GM12878 (cell line): ENCODE data around the gene EPHB1. TPM values are rescaled to one million over a fixed set of nuclear protein-coding genes. Genes with fewer than 3 reads are reported as not detected.

ENCODE experiments used
- ATAC-seq: fragments of 200-7000 bp; cut with Tn5 transposase; 3 replicates; pipeline ENCODE4 v1.9.1; 2020; ENCODE audit warnings: mild to moderate bottlenecking, moderate library complexity
- BruUV-seq: library from RNA; stranded (reverse); fragments of 400-500 nt; replicated peaks from 2 replicates; lab custom pipeline; 2021; lab: Mats Ljungman, UMichigan
- CTCF ChIA-PET: fragments of 300-600 bp; sonication (Branson Sonifier 250); formaldehyde crosslinking; extraction: SDS; loops from one replicate; lab custom pipeline; 2021; ENCODE audit warnings: inconsistent platforms; lab: Yijun Ruan, JAX
- POLR2A ChIA-PET: fragments of 350-600 bp; formaldehyde crosslinking; extraction: SDS; loops from one replicate; lab custom pipeline; 2021; ENCODE audit warnings: inconsistent platforms; lab: Charles Lee
- RAD21 ChIA-PET: fragments of 300-600 bp; sonication (Branson Sonifier 250); formaldehyde crosslinking; loops from one replicate; lab custom pipeline; 2023; ENCODE audit warnings: antibody characterized with exemption; ENCODE audit not compliant: unreplicated experiment; lab: Charles Lee
- SMC1A ChIA-PET: fragments of 300-600 bp; sonication (Branson Sonifier 250); formaldehyde crosslinking; loops from one replicate; lab custom pipeline; 2023; ENCODE audit not compliant: unreplicated experiment, uncharacterized antibody; lab: Charles Lee
- DNase-seq: peaks from one replicate; pipeline ENCODE4 v3.0.0-alpha.2; 2011; ENCODE audit warnings: low read depth, low spot score
- FAIRE-seq: peaks from 3 replicates; lab custom pipeline; 2011; peaks lifted over from hg19 to GRCh38; lab: Jason Lieb, UNC
- H2AFZ ChIP-seq: 2 replicates; pipeline ENCODE4 v1.6.0; 2011; ENCODE audit warnings: low read depth, low read length, control low read depth; ENCODE audit not compliant: control insufficient read depth
- H3K27ac ChIP-seq: 2 replicates; pipeline ENCODE4 v1.5.1; 2011; ENCODE audit warnings: control low read depth; ENCODE audit not compliant: control insufficient read depth, insufficient read depth
- H3K27me3 ChIP-seq, 2 experiments: replicated peaks in 1 of 2; 2 replicates each; pipeline versions ENCODE4 v1.6.0 to v1.6.1; 2011; ENCODE audit warnings: low read length in 1 of 2; ENCODE audit not compliant: control insufficient read depth in 2 of 2, insufficient read depth in 2 of 2
- H3K36me3 ChIP-seq, 2 experiments: 2 replicates each; pipeline ENCODE4 v1.5.1; 2011; ENCODE audit warnings: low read length in 1 of 2; ENCODE audit not compliant: control insufficient read depth in 2 of 2, insufficient read depth in 2 of 2
- H3K4me1 ChIP-seq: 2 replicates; pipeline ENCODE4 v1.6.1; 2011; ENCODE audit warnings: mild to moderate bottlenecking, low read length, moderate library complexity, mixed read lengths; ENCODE audit not compliant: control insufficient read depth, insufficient read depth
- H3K4me2 ChIP-seq: 2 replicates; pipeline ENCODE4 v1.6.0; 2011; ENCODE audit warnings: control low read depth; ENCODE audit not compliant: control insufficient read depth, insufficient read depth
- H3K4me3 ChIP-seq: fragments of 200-600 bp; sonication (generic); 2 replicates; pipeline ENCODE4 v1.5.1; 2016
- H3K79me2 ChIP-seq: 2 replicates; pipeline ENCODE4 v1.6.0; 2011; ENCODE audit warnings: low read length; ENCODE audit not compliant: control insufficient read depth, insufficient read depth
- H3K9ac ChIP-seq: 2 replicates; pipeline ENCODE4 v1.8.0; 2011; ENCODE audit warnings: low read length, control low read depth, mixed read lengths; ENCODE audit not compliant: control insufficient read depth, insufficient read depth
- H3K9me3 ChIP-seq: replicated peaks from 3 replicates; pipeline ENCODE4 v1.5.1; 2011; ENCODE audit warnings: mild to moderate bottlenecking, low read length; ENCODE audit not compliant: control insufficient read depth, insufficient read depth
- H4K20me1 ChIP-seq: 2 replicates; pipeline ENCODE4 v1.6.0; 2011; ENCODE audit not compliant: control insufficient read depth, insufficient read depth
- IRF4 ChIP-seq: IDR thresholded peaks from 2 replicates; pipeline ENCODE4 v1.6.1; 2011; ENCODE audit warnings: low read depth, low read length
- JUND ChIP-seq: IDR thresholded peaks from 2 replicates; pipeline ENCODE4 v1.6.1; 2012; ENCODE audit warnings: low read depth, mild to moderate bottlenecking, low read length, improper control_type of control experiment, moderate library complexity
- MEF2A ChIP-seq: IDR thresholded peaks from 2 replicates; pipeline ENCODE4 v1.6.1; 2011; ENCODE audit warnings: low read depth, mild to moderate bottlenecking, low read length, moderate library complexity; ENCODE audit not compliant: insufficient read depth
- RAD21 ChIP-seq: IDR thresholded peaks from 2 replicates; pipeline ENCODE4 v1.6.1; 2011; ENCODE audit warnings: mild to moderate bottlenecking, low read depth, low read length, moderate library complexity; ENCODE audit not compliant: insufficient read depth
- RCOR1 ChIP-seq: conservative IDR thresholded peaks from 2 replicates; pipeline ENCODE4 v1.6.1; 2012; ENCODE audit warnings: low read depth, low read length, improper control_type of control experiment
- SIX5 ChIP-seq: IDR thresholded peaks from 2 replicates; pipeline ENCODE4 v1.6.1; 2011; ENCODE audit warnings: mild to moderate bottlenecking, low read depth, low read length, moderate library complexity; ENCODE audit not compliant: severe bottlenecking
- SMARCA5 ChIP-seq: fragments of 450-650 bp; IDR thresholded peaks from 2 replicates; pipeline ENCODE4 v1.6.1; 2017; ENCODE audit warnings: mild to moderate bottlenecking
- TCF12 ChIP-seq: IDR thresholded peaks from 2 replicates; pipeline ENCODE4 v1.6.1; 2011; ENCODE audit warnings: low read depth, mild to moderate bottlenecking, low read length
- TCF3 ChIP-seq: IDR thresholded peaks from 2 replicates; pipeline ENCODE4 v1.6.1; 2012; ENCODE audit warnings: low read depth, mild to moderate bottlenecking, low read length, borderline replicate concordance; ENCODE audit not compliant: insufficient read depth
- ZNF217 ChIP-seq: fragments of 450-650 bp; IDR thresholded peaks from 2 replicates; pipeline ENCODE4 v1.6.1; 2017; ENCODE audit warnings: antibody characterized with exemption, mild to moderate bottlenecking
- WGBS: methylation state at CpG from one replicate; pipeline ENCODE4 v1.1.6; 2016; ENCODE audit warnings: low lambda C conversion rate; ENCODE audit not compliant: insufficient replicate concordance, insufficient coverage; ENCODE audit errors: missing lambda C conversion rate; 5-methylcytosine and 5-hydroxymethylcytosine counted together
- in situ Hi-C: fragments of 300-500 bp; cut with MboI; formaldehyde crosslinking; loops from 9 replicates; pipeline ENCODE4 v1.14.3; 2018; ENCODE audit warnings: mixed read lengths
- intact Hi-C: fragments of 100-400 bp; cut with micrococcal nuclease; formaldehyde crosslinking; loops from one replicate; pipeline ENCODE4 v1.14.2; 2022; ENCODE audit not compliant: unreplicated experiment
- polyA plus RNA-seq, 11 experiments: library from polyadenylated mRNA; depleted of rRNA in 4 of 11; unstranded in 6 of 11; stranded (reverse) in 5 of 11; fragments of >200 nt; fragmentation: Nextera tagmentation in 4 of 11; fragmentation: Illumina TruSeq in 1 of 11; extraction: Ambion mirVana in 4 of 11; extraction: Trizol in 1 of 11; gene quantifications; 1 replicate in 1 of 11; 2 replicates in 10 of 11; pipeline versions ENCODE4 v1.2.1 to v1.2.3, GENCODE V29; 2011 to 2016; ENCODE audit warnings: inconsistent platforms in 2 of 11, missing spikeins in 2 of 11, low read depth in 1 of 11
- total RNA-seq, 4 experiments: library from RNA; depleted of rRNA in 3 of 4; stranded (reverse); fragments of >200 nt in 3 of 4; fragmentation: Illumina TruSeq in 1 of 4; extraction: Trizol in 1 of 4; gene quantifications; 2 replicates each; pipeline versions ENCODE4 v1.2.1 to v1.2.3, GENCODE V29; 2013 to 2021

EPHB1 gene
- total and polyA plus RNA-seq, 10 of the 15 experiments (the other 5 are each of a cell fraction or from before 2014, with no cell fraction given) = 0.33 to 23.8 (median 1.2) TPM

- TF ChIP-seq TCF12 (no peak), TCF3 (no peak), SIX5 (no peak), JUND (no peak), RAD21 (no peak), SMARCA5 (no peak), RCOR1 (no peak), MEF2A (no peak), IRF4 (no peak), ZNF217 (no peak)
- Histone ChIP-seq H3K79me2 (no peaks in the 10 kb centered on the region), H3K27ac (no peak overlapping the region), H3K9me3 (no peaks in the 10 kb centered on the region), H3K4me3 (no peak overlapping the region), H4K20me1 (no peaks in the 10 kb centered on the region), H3K9ac (no peak overlapping the region), H3K4me2 (no peak overlapping the region), H2AFZ (no peak overlapping the region), H3K4me1 (no peaks in the 10 kb centered on the region), H3K36me3 (no peaks in the 10 kb centered on the region), H3K27me3 (no peaks in the 10 kb centered on the region)
- POLR2A ChIA-PET = no interaction called here
- RAD21 ChIA-PET = no interaction called here
- WGBS = 3% methylated on average over 2 of the region's 2 CpGs
- DNase-seq (no peak), FAIRE-seq (no peak), ATAC-seq (no peak)
- in situ Hi-C loops = no loop called here
- CTCF ChIA-PET = interaction anchor here (2.1 kb wide), 1 partner anchor 10 kb away, joined by 9 read pairs; no protein-coding TSS in a partner anchor
- SMC1A ChIA-PET = interaction anchor here (0.9 kb wide), 1 partner anchor 738 kb away, joined by 3 read pairs; no protein-coding TSS in a partner anchor
- intact Hi-C loops = no loop called here
- BruUV-seq = no TSS peak
These were observed 29.6 kb upstream of the EPHB1 start for GRCh38 chr3:134765468-134765867.
